DMS 273 treated with DMSO at 0.1 percent for 48 hours (cell line): ENCODE data around the gene ELAVL2.
"Not testable (repeated sequence)": the region's sequence is repeated elsewhere in the genome, so short reads cannot be mapped to it uniquely, and the experiment has no call there.

Experiments used
- DNase-seq: peaks from one replicate; lab custom pipeline; 2025; lab: John Stamatoyannopoulos, UW

ELAVL2 gene

DNA sequence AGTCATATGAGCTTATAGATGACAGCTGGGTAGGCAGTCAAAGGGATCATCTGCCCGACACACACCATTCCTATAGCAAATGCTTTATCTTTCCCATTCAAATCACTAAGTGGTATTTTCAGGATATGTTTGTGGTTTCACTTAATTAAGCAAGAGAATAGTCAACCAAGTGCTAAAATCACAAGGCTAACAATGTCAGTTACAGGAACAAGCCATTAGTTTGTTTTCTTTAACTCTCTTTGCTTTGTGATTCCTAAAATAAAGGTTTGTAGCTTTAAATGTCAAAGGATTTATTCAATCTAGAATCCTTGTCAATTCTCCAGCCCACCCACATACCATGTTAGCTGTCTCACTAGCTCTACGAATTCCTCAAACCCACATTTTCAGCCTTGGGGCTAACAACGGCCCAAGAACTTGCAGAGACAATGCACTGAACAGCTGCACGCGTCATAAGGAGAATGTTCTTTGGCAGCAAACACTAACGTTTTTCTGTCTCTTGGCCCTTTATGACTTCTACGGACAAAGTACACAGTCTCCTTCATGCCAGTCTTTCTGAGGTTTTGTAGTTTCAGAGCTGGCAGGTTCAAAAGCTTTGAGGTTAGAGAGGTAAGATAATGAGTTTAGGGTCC is 56.6 kb downstream of the ELAVL2 start:
- no peak for DNase-seq

DNA sequence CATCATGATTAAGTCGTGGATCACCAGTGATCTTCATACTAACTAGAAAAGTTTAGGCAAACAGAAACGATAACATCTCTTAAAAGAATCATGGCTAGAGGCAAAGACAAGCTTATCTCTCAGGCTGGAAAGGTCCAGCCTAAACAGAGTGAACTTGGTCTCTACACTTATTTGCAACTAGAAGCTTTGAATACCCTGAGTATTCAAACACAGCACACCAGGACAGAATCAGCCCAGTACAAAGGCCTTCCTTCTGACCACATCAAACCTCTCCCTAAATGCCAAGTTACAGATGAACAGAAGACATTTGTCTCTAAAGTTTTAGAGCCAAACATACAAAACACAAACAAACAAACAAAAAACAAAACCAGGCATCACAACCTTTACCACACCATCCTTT is 57.2 kb downstream of the ELAVL2 start:
- no peak for DNase-seq

DNA sequence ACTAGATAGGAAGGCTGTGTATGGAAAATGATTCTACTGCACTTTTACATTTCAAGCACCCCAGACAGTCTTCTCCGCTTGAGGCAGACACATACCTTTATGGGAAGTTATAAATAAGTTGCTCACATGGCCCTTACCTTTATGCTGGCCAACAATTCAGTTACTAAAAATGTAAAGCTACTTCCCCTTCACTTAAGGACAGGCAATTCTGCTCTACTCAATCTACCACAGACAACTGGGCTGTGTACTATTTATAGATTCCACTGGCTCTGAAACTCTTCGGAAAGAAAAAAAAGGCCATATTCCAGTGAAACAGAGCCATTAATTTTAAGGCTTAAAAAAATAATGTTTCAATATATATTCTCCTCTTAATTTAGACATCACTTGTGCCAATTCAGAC is 59.4 kb downstream of the ELAVL2 start:
- no peak for DNase-seq

DNA sequence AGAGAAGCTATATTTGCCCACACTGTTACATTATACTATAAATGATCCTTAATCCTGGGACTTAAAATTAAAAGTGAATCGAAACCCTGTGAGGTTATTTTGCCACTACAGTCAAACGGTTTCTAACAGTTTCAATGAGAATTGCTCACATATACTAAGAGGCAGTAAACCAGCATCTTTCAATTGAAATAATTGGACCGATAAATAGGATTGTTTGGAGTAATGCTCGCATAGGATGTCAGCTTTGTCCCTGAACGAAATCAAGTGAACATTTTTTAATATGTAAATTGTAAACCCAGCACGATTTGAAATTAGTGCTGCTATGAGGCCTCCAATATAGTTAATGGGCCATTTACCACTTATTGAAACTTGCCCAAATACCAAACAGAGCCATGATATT is 60.5 kb downstream of the ELAVL2 start:
- DNase-seq: no peak

DNA sequence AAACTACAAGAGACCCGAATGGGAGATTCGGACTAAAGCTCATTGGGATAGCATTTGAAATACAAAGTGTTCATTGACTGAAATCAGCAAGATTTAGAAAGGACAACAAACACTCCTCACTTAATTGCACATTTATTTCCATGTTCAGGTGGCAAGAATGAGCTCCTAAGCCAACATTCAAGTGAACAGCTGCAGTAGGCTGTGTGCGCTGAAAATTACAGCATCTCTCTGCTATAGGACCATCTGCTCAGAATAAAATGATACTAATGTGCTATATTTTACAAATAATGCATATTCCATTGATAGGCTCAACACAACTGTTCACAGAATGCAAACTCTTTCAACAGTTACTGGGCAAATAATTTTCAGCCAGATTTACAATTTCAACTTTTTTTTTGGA is 61.8 kb downstream of the ELAVL2 start:
- peak; percentile 62 for DNase-seq

DNA sequence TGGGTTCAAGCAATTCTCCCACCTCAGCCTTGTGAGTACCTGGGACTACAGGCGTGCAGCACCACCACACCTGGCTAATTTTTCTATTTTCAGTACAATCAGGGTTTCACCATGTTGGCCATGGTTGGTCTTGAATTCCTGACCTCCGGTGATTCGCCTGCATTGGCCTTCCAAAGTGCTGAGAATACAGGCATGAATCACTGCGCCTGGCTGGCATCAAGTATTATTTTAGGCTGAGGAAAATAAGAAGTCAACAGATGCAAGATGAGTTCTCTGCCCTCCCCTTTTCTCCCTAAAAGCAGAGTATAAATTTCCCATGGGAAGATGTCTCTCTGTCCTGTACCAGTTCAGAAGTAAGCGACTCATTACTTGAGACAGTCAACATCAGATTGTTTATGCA is 71.5 kb downstream of the ELAVL2 start:
- DNase-seq: no peak

DNA sequence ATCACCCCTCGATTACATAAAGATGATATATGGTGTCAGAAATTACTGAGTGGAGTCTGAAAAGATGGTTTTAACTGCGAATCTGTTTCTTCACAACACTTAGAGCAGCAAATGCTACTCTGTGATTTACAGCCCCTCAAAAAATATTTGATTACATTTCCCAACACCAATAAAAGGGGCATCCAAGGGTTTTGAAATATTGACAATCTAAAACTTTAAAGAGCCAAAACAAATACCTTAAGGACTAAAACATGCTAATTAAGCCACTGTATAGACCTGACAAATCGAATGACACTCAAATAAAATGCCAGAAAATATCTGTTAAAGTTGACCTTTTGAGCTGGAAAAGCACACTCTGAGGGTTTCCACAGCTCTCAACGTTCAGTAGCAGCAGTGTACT is 73.2 kb downstream of the ELAVL2 start:
- DNase-seq: no peak

DNA sequence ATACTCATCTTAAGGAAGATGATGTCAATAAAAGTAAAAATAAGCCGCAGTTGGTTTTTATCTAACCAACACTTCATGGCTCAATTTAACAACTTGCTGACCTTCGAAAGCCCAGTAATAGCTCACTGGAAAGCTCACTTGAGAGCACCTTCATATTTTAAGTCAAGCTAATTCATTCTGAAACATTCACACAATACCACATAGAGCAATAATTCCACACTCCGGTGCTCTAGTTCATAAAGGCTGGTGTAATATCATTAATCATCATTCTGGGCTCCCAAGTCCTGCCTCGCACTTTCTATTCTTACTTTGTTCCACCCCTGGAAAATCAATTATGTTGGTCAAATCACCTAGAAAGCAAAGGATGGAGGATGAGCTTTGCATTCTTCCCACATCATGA is 74.4 kb downstream of the ELAVL2 start:
- DNase-seq: no peak

DNA sequence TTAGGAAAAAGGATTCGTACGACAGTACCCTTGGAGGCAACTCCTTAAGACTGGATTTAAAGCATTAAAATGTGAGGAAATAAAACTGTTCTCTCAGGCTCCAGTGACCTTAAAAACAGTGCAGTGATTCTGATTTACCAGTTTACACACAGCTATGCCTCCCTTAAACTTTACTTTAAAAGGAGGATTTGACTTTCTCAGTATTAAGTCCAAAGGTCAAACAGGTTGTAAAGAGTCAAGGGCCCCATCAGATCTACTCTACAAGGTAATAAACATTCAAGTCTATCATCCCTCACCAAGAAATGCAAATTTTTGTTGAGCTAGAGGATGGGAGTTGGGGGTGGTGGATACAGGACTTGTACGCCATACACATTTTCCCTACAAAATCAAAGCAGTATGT is 75.2 kb downstream of the ELAVL2 start:
- DNase-seq: no peak

DNA sequence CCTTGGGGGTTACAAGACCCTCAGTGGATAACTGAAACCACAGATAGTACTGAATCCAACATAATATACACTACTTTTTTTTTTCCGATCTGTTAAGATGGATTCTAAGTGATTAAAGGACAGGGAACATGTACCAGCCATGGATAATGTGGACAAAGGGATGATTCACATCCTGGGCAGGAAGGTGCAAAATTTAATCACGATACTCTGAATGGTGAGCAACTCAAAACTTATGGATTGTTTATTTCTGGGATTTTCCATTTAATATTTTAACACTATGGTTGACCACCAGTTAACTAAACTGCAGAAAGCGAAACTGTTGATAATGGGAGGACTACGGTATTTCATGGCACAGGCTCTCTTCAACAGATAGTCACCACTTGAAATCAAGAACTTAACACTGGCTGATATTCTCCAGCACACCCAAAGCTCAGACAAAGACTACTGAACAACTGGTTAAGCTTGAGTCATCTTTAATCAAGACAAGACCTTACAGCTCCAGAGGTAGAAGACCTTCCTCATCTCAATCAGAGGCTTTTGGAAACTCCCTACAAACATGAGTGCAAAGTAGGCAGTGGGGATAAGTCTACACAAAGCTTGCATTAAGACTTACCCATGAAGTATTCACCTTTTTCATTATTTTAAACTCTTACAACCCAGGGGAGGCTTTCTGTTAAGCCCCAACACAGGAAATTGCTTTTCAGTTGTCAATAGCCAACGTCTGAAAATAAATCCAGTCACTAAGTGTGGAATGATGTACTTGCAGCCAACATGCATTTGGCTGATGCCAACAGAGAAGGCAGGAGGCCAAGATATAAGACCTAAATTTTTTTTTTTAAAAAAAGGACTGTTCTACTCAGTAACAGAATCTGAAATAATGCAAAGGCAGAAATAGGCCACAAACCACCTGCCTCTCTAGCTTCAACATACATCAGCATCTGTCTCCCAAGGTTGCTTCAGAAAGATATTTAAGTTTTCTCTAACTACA is 78.7 kb downstream of the ELAVL2 start:
- DNase-seq: no peak

DNA sequence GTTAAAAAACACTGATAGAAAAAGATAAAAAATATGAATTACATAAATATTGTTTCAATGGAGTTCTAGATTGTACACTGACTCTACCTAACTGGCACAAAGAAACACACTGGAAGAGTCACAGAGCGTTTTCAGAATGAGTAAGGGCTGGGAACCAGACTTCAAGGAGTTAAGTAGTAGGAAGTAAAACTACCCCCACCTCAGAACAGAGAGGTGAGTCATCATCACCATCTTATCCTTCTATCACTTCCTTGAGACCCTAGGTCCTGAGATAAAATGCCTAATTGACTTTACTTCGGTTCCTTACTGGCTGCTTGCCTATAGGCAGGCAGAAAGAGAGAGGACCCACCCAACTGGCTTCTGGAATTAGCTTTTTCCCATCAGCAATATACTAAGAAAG is 79.7 kb downstream of the ELAVL2 start:
- DNase-seq: no peak

DNA sequence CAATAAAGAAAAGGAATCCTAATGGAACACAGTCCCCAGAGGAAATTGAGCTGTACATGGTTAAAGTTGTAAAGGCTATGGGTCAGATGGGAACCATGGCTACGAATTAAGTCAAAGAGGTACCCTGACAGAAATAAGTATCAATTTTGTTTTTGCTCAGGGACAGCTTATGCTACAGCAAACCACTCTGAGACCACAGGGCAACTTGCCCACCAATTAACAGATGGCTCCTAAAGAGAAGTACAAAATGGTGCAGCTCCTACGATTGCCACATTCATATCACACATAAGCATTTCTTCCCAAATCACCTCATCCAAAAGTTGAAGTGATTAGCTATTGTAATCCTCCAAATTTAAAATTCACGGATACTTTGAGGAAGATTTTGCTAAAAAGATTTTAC is 83.0 kb downstream of the ELAVL2 start:
- DNase-seq: peak; percentile 43

DNA sequence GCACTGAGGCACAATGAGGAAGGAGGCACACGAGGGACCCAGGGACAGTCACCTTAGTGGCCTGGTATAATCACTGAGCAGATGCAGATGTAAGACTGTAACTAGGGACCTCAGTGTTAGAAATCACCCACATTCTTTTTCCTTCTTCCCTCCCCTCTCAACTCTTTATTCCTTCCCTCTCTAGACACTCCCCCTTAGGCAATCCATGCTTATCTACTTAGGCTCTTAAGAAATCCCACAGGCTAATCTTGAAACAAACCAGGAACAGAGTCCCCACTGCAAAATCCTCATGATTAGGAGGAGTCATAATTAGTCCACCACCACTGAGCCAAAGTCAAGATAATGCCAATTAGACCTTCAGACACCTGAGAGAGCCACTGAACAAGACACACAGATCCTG is 84.7 kb downstream of the ELAVL2 start:
- no peak for DNase-seq

DNA sequence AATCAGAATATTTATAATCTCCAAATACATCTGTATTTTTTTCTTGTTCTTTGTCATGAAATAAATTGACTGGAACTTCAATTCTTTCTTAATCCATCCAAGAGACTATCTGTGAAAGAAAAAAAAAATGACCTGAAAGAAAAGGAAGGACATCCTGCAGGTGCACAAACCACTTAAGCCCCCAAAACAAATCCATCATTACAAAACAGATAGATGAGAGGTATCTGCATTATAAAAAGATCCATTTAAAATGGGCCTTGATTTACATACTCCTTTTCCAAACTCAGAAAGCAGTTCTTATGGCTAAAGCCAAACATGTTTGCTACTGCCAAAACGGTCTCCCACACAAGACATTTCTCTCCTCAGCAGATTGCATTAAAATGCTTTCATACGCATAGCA is 85.5 kb downstream of the ELAVL2 start:
- DNase-seq: no peak

DNA sequence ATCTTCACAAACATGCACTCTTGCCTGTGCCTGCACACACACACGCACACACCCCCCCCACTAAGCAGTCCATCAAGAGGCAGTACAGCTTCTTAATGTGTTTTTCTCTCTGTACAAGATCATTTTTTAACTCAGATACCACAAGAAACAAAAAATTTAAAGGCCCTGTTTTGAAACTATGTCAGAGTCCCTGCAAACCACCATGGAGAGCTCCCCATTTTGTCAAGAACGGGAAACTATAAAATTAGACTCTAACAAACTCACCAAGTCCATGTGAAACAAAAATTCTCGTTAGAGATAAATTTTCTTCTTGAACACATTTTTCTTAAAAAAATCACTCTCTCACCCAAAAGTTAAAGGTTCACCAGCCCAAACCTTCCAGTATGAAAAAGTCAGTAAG is 86.3 kb downstream of the ELAVL2 start:
- DNase-seq: no peak

DNA sequence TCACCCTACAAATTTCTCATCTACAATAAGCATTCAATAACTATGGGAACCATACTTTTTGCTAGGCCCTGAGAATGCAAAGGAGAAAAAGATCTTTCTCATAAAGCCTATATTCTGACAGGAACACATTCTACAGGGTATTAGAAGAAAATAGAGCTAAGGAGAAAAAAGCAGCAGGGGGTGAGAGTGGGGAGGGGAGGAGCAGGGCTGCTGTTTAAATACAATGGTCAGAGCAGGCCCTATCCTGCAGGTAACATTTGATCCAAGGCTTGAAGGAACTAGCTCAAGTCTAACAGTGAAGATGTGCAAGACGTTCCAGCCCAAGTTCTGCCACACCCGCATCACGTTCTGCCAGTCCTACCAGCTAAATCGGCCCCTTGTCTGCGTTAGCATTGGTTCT is 89.7 kb downstream of the ELAVL2 start:
- no peak for DNase-seq

DNA sequence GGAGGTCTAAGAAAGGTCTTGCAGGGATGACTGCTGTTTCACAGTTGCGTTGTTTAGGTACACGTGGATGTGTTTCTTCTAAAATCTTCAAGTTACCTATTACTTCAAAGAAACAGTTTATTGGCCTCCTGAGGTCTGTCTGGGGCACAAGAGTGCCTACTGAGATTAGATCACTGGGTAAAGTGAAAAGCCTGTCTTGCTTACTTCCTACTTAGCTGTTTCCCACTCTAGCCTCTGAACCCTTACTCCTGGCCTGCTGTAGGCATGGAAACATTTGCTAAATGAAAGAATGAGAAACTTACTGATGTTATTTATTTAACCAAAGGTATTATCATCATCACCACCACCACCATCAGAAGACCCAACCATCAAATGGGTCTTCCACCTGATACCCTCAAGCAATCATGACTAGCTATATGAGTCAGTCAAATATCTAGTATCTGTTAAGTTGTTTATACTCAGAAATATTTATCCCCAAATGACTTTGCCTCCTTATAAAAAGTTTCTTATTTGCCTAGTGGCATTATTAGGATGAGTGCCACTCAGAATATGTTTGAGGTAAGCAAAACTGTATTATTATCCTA is 92.5 kb downstream of the ELAVL2 start:
- DNase-seq: no peak

DNA sequence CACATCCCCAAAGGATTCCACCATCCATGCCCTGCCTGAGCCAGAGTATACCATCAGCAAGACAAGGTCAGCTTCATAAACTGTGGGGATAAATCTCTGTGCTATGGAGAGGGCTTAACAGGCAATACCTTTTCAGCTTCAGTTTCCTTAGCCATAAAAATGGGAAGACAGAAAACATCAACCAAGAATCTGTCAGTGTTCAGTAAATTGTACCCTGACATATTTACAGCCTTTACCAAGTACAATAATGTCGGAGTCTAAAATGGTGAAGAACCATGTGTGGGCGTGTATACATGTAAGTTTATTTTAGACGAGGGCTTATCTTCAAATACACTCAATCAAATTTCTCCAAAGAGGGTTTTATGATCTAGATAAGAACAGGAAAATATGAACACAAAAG is 94.7 kb downstream of the ELAVL2 start:
- no peak for DNase-seq

DNA sequence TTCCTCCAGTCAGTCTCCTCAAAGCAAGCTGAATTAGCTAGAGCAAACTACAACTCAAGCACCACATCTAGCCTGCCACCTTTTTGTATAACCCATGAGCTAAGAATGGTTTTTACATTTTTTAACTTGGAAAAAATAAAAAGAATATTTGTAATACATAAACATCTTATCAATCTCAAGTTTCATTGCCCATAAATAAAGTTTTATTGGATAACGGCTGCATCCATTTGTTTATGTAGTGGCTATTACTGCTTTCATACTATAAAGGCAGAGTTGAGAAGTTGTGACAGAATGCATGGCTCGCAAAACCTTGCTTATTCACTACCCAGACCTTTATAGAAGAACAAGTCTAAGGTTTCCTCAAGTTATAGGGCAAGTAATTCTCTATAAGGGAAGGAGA is 95.7 kb downstream of the ELAVL2 start:
- DNase-seq: no peak

DNA sequence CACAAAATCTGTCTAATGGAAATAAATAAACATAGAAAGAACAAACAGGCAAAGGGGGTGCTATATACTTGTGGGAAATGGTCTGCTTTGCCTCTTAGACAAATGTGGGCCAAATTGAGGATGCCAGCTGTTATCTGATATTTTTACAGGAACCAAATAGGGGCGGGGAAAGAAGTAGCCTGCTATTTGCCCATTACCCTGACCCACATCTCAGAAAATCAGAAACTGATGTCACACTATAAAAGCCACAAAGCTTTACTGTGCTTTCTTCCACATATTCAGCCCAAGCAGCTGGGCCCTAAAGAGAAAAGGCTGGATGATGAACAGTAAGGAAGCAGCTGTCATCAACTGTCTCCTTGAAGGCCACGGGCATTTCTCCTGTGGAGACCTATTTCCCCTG is 97.3 kb downstream of the ELAVL2 start:
- DNase-seq: no peak

DNA sequence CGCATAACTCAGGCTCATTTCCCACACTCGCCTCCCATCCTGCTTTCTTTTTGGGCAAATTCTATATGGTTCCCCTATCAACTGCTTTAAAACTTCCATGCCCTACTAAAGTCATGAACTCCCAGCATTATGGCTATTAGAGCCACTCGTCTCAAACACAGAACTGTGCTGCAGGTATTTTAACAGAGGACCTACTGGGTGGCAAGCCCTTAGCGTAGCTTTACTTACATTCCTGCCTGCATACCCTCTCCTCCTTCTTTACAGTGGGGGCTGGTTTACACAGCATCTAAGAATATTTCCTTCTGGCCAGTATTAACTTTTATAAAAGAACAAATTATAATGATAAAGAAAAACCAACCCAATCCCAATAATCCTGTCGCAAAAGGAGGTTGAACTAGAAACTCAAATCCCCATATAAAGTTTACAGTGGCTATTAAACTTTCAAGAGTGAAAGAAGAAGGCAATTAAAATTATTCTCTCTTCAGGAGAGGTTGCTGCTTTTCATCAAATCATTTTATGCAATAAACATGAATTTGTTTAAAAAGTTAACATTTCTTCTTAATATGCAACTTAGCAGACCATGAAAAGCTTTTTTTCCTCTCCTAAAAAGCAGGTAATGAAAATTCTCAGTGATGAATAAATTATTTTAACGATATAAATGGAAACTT is 100.6 kb downstream of the ELAVL2 start:
- no peak for DNase-seq

DNA sequence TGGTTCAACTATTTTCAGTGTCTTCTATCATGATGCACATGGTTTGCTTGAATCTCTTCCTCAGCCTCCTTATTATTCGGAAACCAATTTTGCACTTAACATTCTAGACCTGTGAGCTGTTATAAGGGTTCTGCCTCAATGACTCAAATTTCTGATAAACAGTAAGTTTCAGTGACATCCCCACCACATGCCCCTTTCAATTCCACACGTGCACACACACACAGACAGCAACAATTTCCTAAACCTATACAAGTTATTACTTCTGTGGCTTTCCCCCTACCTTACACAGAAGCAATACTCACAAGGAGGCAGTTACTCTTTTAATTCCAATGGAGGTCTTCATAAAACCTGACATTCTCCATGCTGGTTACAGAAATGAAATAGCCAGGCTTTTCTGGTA is 102.4 kb downstream of the ELAVL2 start:
- DNase-seq: no peak

DNA sequence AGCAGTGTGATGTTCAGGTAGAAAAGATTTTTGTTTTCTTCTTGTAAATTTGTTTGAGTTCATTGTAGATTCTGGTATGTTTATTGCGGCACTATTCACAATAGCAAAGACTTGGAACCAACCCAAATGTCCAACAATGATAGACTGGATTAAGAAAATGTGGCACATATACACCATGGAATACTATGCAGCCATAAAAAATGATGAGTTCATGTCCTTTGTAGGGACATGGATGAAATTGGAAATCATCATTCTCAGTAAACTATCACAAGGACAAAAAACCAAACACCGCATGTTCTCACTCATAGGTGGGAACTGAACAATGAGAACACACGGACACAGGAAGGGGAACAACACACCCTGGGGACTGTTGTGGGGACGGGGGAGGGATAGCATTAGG is 103.0 kb downstream of the ELAVL2 start:
- DNase-seq: not testable (repeated sequence)
